H1 (cell line): Measurements from ENCODE around the gene CALY. TPM values are rescaled to one million over a fixed set of nuclear protein-coding genes. Genes with fewer than 3 reads are reported as not detected.

Experiments
- ATF2 ChIP-seq: IDR thresholded peaks from 2 replicates; pipeline ENCODE4 v1.6.1; 2012; ENCODE audit warnings: low read length, inconsistent platforms
- BRCA1 ChIP-seq: IDR thresholded peaks from 2 replicates; pipeline ENCODE4 v1.6.1; 2012; ENCODE audit warnings: low read depth, low read length, improper control_type of control experiment
- CHD1 ChIP-seq: IDR thresholded peaks from 2 replicates; pipeline ENCODE4 v1.6.1; 2012; ENCODE audit warnings: low read depth, low read length, improper control_type of control experiment
- CTBP2 ChIP-seq: IDR thresholded peaks from 2 replicates; pipeline ENCODE4 v1.7.0; 2011; ENCODE audit warnings: borderline replicate concordance, mild to moderate bottlenecking, moderate library complexity, mixed read lengths, low read length; ENCODE audit not compliant: insufficient read depth, insufficient read length
- CTCF ChIP-seq, 3 experiments: IDR thresholded peaks; 1 replicate in 2 of 3; 2 replicates in 1 of 3; pipeline versions ENCODE4 v1.5.1 to v1.6.1; 2011; ENCODE audit warnings: low read length in 3 of 3, mild to moderate bottlenecking in 3 of 3, inconsistent platforms in 2 of 3, low read depth in 1 of 3, moderate library complexity in 1 of 3; ENCODE audit not compliant: insufficient read depth in 1 of 3; ENCODE audit errors: control extremely low read depth in 1 of 3
- EZH2 ChIP-seq: fragments of 200-600 bp; sonication (generic); IDR thresholded peaks from 2 replicates; pipeline ENCODE4 v1.7.1; 2012; ENCODE audit warnings: low read depth, mild to moderate bottlenecking, moderate library complexity, low read length, inconsistent platforms; ENCODE audit not compliant: severe bottlenecking
- GABPA ChIP-seq: IDR thresholded peaks from 2 replicates; pipeline ENCODE4 v1.6.1; 2011; ENCODE audit warnings: mild to moderate bottlenecking, low read length, moderate library complexity, borderline replicate concordance; ENCODE audit not compliant: insufficient read depth
- GTF2F1 ChIP-seq: IDR thresholded peaks from 2 replicates; pipeline ENCODE4 v1.6.1; 2012; ENCODE audit warnings: low read depth, low read length, improper control_type of control experiment, borderline replicate concordance
- HDAC2 ChIP-seq, 2 experiments: fragments of 300-600 bp in 1 of 2; sonication (generic) in 1 of 2; IDR thresholded peaks; 2 replicates each; pipeline ENCODE4 v1.6.1; 2011 to 2012; ENCODE audit warnings: low read depth in 2 of 2, low read length in 2 of 2, mild to moderate bottlenecking in 2 of 2, moderate library complexity in 2 of 2, borderline replicate concordance in 1 of 2, inconsistent platforms in 1 of 2
- NANOG ChIP-seq: IDR thresholded peaks from 2 replicates; pipeline ENCODE4 v1.6.1; 2011; ENCODE audit warnings: low read length, low read depth, mild to moderate bottlenecking, inconsistent platforms; ENCODE audit not compliant: insufficient read depth, poor library complexity, severe bottlenecking
- POLR2A ChIP-seq, 2 experiments: IDR thresholded peaks; 1 replicate in 1 of 2; 2 replicates in 1 of 2; pipeline ENCODE4 v1.6.1; 2011; ENCODE audit warnings: low read depth in 2 of 2, low read length in 2 of 2, mild to moderate bottlenecking in 2 of 2; ENCODE audit errors: control extremely low read depth in 1 of 2
- POLR2AphosphoS5 ChIP-seq: IDR thresholded peaks from 2 replicates; pipeline ENCODE4 v1.6.1; 2011; ENCODE audit warnings: low read depth, low read length
- RBBP5 ChIP-seq: IDR thresholded peaks from 2 replicates; pipeline ENCODE4 v1.7.1; 2012; ENCODE audit warnings: low read depth, mild to moderate bottlenecking, inconsistent platforms, low read length, moderate library complexity, borderline replicate concordance
- RFX5 ChIP-seq: IDR thresholded peaks from 2 replicates; pipeline ENCODE4 v1.6.1; 2011; ENCODE audit warnings: low read depth, low read length, improper control_type of control experiment, borderline replicate concordance
- RXRA ChIP-seq: IDR thresholded peaks from 2 replicates; pipeline ENCODE4 v1.6.1; 2011; ENCODE audit warnings: low read depth, mild to moderate bottlenecking, low read length, moderate library complexity; ENCODE audit not compliant: insufficient read depth
- SAP30 ChIP-seq: fragments of 300-600 bp; sonication (generic); IDR thresholded peaks from 2 replicates; pipeline ENCODE4 v1.7.1; 2012; ENCODE audit warnings: low read length, moderate library complexity, mild to moderate bottlenecking, inconsistent platforms; ENCODE audit not compliant: insufficient read depth, insufficient replicate concordance
- SIX5 ChIP-seq: IDR thresholded peaks from 2 replicates; pipeline ENCODE4 v1.6.1; 2011; ENCODE audit warnings: mild to moderate bottlenecking, low read depth, low read length
- SP4 ChIP-seq: IDR thresholded peaks from 2 replicates; pipeline ENCODE4 v1.6.1; 2012; ENCODE audit warnings: low read length, inconsistent platforms
- TAF7 ChIP-seq: optimal IDR thresholded peaks from 2 replicates; pipeline ENCODE3; 2011; ENCODE audit warnings: low read depth, mild to moderate bottlenecking, inconsistent platforms, low read length, moderate library complexity, borderline replicate concordance
- polyA plus RNA-seq, 7 experiments: library from polyadenylated mRNA; depleted of rRNA in 3 of 7; stranded (reverse) in 5 of 7; unstranded in 2 of 7; fragments of >200 nt in 5 of 7; fragments of 200-250 nt in 2 of 7; gene quantifications; 1 replicate in 5 of 7; 2 replicates in 1 of 7; 4 replicates in 1 of 7; pipeline versions ENCODE4 v1.2.1 to v1.2.3, GENCODE V29; 2011 to 2013; ENCODE audit warnings: missing spikeins in 2 of 7, mixed read lengths in 2 of 7
- total RNA-seq: library from RNA; stranded (reverse); fragmentation: NEBNext Ultra II Directional; extraction: Animal tissue kit (Norgen Biotek cat#: 25700); gene quantifications from 2 replicates; pipeline ENCODE4 v1.2.1, GENCODE V29; 2021

The CALY gene
- total and polyA plus RNA-seq, 2 of the 8 experiments (the other 6 are each of a cell fraction or from before 2014, with no cell fraction given) = 1.3 to 1.5 TPM

- TF ChIP-seq POLR2A (IDR thresholded peaks at IDR 0.05; ENCODE audit: control extremely low read depth in 1 of 2, low read depth in 2 of 2, low read length in 2 of 2) (no peak), NANOG (no peak), BRCA1 (no peak), CHD1 (no peak), RXRA (no peak), SAP30 (no peak), SIX5 (no peak), EZH2 (no peak), GABPA (peak; percentile 51; the same call in 1 of the 2 replicates), TAF7 (no peak), SP4 (no peak), CTBP2 (no peak), RBBP5 (no peak), GTF2F1 (no peak), RFX5 (no peak), HDAC2 (IDR thresholded peaks at IDR 0.05; ENCODE audit: borderline replicate concordance in 1 of 2, low read depth in 2 of 2, low read length in 2 of 2) (no peak), CTCF (IDR thresholded peaks at IDR 0.05; ENCODE audit: control extremely low read depth in 1 of 3, insufficient read depth in 1 of 3, low read depth in 1 of 3, low read length in 3 of 3) (peak; percentile 86 to 89 (median 87)), POLR2AphosphoS5 (no peak), ATF2 (no peak)
These were observed 7.0 kb downstream of the CALY start (continued) for GRCh38 chr10:133329491-133330202.
